NCI-H345 treated with DMSO at 0.1 percent for 48 hours (cell line): Measurements from ENCODE around the gene PCP4.

Experiments
- DNase-seq: peaks from one replicate; lab custom pipeline; 2025; ENCODE audit not compliant: unreplicated experiment; lab: John Stamatoyannopoulos, UW

Gene PCP4

DNA sequence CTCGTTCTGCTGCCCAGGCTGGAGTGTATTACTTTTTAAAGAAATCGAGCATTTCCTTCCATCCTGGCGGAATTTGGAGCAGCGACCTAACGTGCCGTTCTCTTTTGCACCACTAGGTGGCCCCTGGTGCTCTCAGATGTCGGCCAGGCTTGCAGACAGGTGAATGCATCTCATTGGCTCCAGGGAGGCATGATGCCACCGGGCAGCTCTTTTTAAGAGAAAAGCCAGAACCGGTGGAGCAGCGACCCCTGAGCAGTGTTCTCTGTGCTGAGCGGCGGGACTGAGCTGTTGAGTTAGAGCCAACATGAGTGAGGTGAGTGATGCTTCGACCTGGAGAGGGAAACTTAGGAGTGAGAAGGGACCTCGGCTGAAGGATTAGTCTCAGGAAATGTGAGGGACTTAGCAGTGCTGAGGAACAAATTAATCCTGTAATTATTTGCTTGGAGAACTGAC is at the start of gene PCP4:
Gene PCP4 (plus strand): TSS at position 241 of the 453 bp plus-strand sequence. CDS start 64 bp downstream, at position 305.
- DNase-seq = peak; percentile 92

GRCh38 chr21:39818557-39818956 is 48.7 kb upstream of the PCP4 start:
- no peak for DNase-seq

DNA sequence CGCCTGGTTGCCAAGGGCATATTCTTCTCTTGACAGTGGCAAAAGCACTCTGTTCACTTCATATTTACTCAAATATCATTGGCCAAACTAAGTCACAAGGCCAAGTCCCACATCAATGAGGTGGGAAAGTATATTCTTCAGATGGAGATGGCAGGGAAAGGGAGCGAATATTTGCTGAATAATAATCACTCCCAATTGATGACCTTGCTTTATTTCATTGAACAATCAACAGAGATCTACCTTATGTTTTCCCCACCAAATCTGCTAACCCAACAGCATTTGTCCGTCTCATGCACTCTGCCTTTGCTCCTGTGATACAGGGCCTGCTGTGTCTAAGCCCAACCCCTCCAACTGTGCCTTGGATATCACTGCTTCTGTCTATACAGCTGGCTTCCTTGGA is 45.2 kb upstream of the PCP4 start:
- DNase-seq = no peak

GRCh38 chr21:39825250-39825649 is 42.0 kb upstream of the PCP4 start:
- DNase-seq = no peak

DNA sequence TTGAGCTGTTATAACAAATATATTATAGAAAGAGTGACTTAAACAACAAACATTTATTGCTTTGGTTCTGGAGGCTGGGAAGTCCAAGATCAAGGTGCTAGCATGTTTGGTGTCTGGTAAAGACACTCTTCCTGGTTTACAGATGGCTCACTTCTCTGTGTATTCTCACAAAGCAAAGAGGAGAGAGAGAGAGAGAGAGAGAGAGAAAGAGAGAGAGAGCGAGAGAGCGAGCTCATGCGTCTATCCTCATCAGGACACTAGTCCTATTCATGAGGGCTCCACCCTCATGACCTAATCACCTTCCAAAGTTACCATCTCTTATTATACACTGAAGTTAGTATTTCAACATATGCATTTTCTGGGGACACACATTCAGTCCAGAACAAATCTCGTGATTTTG is 32.7 kb upstream of the PCP4 start:
- no peak for DNase-seq

DNA sequence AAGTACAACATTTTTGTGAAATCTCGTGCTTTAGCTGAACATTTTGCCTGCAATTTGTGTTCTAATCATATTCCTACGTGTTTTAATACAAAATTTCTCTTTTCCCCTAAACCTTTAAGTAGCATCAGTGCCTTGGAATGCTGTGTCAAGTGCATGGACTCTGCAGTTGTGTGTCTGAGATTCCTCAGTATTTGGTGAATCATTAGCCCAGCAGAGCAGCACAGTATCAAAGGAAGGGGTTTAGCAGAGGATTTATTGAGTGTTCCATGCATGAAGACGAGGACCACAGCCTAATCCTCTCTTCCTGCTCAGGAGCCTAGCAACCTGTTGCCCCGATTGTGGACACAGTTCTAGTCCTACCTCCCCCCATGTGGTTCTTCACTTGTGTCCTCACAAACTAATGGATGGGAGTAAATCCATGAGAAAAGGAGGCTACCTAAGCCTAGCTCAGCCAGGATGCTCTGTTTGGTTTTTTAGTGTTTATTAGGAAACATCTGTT is 29.3 kb upstream of the PCP4 start:
- DNase-seq = no peak

DNA sequence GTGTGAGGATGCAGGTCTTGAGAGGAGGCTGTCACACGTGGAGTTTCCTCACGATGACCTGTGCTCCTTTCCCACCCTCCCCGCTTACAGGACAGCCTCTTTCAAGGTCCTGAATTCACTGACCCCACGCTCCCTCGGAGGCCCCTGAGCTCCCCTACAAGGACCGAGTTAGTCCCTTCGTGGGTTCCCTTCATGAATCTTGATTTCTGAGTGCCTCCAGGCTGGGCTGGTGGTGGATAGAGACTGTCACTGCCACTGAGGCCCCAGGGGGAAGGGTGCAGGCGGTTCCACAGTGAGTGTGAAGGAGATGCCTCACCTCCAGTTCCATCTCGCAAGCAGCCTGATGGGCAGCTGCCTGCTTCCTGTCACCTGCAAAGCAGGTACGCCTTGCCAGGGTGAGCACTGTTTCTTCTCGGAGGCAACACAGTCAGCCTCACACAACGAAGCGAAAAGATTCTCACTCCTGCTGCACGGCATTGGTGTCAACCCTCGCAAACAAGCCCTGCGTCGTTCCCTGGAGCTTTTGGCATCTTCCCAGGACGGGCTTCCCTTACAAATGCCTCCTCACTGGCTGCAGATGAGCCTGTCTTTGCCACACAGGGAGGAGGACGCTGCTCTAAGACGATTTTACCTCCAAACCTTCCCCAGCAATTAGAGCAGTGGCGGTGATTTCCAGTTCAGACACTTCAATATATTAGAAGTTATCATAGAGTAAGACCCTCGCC is 26.7 kb upstream of the PCP4 start:
- DNase-seq = no peak

DNA sequence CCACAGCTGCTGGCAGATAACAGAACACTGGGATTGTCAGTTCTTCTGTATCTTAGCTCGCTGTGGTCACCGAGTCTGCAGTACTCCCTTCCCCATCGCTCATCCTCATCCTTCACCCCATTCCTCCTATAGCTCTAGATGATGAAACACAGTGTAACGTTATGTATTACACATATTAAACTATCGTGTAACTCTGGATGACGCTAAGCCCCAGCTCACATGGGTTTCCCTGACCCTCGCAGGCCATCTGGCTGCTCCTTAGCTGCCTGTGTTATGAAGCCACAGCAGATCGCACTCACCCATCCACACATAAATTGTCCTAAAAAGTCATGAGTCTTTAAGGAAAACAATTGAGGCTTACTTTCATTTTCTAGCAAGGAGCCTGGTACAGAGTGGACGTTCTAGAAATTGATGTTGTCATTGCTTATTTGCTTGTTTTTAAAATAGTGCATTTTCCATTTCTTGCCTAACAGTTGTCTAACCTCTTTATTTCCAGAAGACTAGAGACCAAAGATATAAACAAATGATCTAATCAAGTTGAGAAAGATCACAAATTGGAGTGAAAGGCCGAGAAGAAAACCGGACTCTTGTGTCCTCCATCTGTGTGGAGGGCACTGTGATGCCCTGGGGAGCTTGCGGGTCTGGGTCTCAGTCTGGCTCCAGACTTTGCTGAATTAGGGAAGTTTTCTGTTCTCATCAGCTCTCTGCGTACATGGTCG is 24.3 kb upstream of the PCP4 start:
- DNase-seq = no peak

- no peak for DNase-seq
Observed at GRCh38 chr21:39843483-39843882, 23.8 kb upstream of the PCP4 start.

- DNase-seq = no peak
Observed at GRCh38 chr21:39843916-39844315, 23.3 kb upstream of the PCP4 start.

DNA sequence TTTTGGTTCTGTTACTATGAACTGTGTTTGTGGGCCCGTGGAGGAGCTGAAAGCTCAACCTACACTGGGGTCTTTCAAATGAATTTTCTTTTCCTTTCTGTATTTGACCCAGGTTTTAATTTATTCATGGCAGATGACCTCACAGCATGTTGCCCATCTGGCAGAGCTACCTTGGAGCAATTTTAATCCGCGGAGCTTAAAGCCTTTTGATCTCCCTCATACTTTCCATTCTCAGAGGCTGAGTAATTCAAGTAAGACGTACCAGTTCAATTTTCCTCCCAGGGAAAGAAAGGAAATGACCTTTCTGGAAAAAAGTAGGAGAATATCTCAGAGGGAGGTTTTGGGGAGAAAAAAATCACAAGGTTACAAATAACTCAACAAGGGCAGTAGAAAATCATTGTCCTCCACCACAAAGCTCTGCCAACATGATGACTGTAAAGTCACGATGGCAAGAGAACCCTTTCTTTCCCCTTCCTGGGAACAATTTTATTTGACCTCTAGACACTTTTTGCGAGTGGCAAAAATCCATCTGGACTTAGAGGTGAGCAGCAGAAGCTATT is 21.6 kb upstream of the PCP4 start:
- DNase-seq = no peak

- no peak for DNase-seq
Observed at GRCh38 chr21:39847877-39848276, 19.4 kb upstream of the PCP4 start.

DNA sequence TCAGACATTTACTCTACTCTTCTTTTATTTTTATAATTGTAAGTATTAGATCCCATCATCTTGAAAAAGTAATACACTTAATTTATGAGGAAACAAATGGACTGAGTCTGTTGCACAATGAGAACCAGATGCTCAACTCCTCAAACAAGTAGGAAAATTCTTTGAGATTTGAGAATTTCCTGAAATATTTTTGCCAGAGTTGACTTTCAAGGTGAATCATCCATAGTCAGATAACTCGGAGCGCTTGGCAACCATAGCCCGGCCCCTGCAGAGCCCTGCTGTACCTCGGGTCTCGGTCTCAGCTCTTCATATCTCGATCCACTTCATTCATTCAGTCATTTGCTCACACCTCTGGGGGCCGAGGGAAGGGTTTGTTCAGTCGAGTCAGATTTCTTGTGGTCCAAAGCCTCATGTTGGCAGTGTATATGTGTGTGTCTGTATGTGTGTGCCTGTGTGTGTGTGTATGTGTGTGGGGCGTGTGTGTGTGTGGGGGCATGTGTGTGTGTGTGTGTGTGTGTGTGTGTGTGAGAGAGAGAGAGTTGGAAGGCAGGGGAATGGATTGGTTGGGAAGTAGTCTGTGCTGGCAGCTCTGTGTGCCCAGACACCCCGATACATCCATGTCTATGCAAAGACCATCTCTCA is 18.1 kb upstream of the PCP4 start:
- no peak for DNase-seq

DNA sequence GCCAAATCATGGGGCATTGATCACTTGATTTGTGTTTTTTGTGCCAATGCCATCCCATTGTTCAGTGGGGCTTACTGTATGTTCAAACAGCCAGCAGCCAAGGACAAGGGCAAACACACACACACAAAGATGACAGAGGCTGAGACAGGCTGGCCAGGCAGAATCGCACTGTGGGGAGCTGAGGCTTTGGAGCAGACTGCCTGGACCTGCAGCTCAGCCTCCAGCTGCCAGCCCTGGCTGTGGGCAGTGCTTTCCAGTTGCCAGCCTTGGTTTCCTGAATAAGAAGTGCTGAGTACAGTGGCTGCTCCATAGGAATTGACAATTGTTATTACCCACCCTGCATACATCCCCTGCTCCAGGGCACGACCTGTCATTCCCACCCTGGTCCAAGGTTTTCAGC is 16.9 kb upstream of the PCP4 start:
- no peak for DNase-seq

DNA sequence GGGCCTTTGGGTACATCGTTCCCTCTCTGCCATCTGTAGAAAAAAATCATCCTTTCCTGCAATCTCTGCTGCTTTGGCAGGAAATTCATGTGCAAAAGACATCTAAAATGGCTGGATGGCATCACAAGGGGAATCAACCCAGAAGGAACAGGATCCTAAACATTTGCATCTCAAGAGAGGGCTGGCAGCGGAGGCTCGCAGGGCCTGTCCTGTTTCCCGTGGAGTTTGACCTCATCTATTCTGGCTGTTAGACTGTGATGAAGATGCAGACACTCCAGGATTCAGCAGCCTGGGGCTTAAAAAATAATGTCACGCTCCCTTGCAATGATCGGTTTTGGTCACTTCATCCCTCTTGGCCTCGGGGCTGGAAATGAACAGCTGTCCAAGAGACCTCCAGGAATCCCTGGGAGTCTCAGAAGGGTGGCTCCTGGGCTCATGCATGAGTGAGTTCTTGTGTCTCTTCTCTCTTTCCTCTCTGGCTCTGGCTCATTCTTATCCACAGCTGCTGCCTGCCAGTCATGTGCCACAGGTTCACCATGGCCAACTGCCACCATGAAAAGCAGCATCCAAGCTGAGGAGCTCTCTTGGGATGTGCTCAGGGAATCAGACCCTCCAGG is 16.1 kb upstream of the PCP4 start:
- no peak for DNase-seq

- DNase-seq = peak; percentile 77
Observed at GRCh38 chr21:39852021-39852721, 15.1 kb upstream of the PCP4 start.

- no peak for DNase-seq
Observed at GRCh38 chr21:39852726-39853500, 14.3 kb upstream of the PCP4 start.

- DNase-seq = no peak
Observed at GRCh38 chr21:39854572-39854971, 12.7 kb upstream of the PCP4 start.

DNA sequence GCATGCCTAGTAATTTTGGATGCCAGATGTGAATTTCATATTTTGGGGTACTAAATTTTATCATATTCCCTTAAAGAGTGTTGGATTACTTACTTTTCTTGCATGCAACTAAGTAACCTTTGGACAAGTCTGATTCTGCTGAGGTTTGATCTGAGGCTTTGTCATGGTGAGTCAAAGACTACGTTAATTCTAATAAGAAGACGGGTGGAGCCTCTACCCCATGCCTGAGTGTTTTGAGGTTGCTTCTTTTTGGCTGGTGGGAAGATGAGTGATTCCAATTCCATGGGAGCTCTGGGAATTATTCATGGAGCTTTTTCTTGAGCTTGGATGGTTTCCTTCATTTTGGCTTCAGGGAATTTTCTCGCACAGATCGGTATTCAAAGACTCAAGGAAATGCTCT is 11.6 kb upstream of the PCP4 start:
- DNase-seq = no peak

- DNase-seq = no peak
Observed at GRCh38 chr21:39860600-39860999, 6.6 kb upstream of the PCP4 start.
